ENCODE measurements around the gene LRCH4. TPM values are rescaled to one million over a fixed set of nuclear protein-coding genes. Genes with fewer than 3 reads are reported as not detected.

Gene LRCH4
- total RNA-seq, 1 donor from 2014 or later: 89.7 TPM

DNA sequence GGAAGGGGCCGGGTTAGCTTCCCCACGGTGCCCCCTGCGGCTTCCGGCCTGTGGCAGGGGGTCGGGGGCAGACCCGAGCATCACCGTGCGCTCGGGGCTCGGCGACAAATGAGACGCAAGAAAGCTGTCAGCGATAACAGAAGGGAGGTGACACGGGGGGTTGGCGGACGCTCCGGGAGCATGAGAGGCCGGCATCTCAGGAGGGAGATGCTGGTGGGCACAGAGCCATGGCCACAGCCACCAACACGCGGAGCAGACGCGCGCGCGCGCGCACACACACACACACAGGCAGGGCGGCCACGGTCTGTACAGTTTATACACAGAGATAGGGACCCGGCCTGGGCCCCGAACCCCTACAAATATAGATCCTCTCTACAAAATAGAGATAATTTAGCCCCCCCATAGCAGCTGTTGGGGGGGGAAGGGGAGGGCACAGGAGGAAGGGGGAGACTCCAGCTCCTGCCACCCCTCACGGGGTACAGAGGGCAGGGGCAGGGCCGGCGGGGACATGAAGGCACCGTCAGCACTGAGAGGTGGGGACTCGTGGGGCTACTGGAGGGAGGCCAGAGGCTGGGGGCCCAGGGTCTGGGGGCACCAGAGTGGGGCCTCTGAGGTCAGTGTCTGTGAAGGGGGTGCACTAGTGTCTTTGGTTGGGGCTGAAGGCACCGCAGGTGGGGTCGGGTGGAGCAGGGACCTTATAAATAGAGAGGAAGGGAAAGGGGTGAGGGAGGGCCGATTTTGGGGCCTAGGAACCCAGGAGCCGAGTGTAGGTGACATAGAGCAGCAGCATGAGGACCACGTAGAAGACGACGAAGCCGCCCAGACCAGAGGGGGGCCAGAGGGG lies 11.3 kb downstream of the LRCH4 start:
- H3K4me1 Mint-ChIP-seq (ENCODE audit: unreplicated experiment): peaks cover 4% of the 10 kb centered on the region
- peaks cover 12% of the 10 kb centered on the region for H3K36me3 Mint-ChIP-seq (ENCODE audit: low read depth, unreplicated experiment)
- DNase-seq (ENCODE audit: low spot score): no peak
- H3K9me3 Mint-ChIP-seq (ENCODE audit: unreplicated experiment): no peaks in the 10 kb centered on the region
- H3K27me3 Mint-ChIP-seq (ENCODE audit: unreplicated experiment): peaks cover 22% of the 10 kb centered on the region
- peak overlapping the region; percentile 36 for H3K27ac Mint-ChIP-seq (ENCODE audit: unreplicated experiment)
- TF ChIP-seq, protein P1, sequence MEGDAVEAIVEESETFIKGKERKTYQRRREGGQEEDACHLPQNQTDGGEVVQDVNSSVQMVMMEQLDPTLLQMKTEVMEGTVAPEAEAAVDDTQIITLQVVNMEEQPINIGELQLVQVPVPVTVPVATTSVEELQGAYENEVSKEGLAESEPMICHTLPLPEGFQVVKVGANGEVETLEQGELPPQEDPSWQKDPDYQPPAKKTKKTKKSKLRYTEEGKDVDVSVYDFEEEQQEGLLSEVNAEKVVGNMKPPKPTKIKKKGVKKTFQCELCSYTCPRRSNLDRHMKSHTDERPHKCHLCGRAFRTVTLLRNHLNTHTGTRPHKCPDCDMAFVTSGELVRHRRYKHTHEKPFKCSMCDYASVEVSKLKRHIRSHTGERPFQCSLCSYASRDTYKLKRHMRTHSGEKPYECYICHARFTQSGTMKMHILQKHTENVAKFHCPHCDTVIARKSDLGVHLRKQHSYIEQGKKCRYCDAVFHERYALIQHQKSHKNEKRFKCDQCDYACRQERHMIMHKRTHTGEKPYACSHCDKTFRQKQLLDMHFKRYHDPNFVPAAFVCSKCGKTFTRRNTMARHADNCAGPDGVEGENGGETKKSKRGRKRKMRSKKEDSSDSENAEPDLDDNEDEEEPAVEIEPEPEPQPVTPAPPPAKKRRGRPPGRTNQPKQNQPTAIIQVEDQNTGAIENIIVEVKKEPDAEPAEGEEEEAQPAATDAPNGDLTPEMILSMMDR (IDR thresholded peaks at IDR 0.05; ENCODE audit: unreplicated experiment): no peak
- no peak overlapping the region for H3K4me3 Mint-ChIP-seq (ENCODE audit: unreplicated experiment)

DNA sequence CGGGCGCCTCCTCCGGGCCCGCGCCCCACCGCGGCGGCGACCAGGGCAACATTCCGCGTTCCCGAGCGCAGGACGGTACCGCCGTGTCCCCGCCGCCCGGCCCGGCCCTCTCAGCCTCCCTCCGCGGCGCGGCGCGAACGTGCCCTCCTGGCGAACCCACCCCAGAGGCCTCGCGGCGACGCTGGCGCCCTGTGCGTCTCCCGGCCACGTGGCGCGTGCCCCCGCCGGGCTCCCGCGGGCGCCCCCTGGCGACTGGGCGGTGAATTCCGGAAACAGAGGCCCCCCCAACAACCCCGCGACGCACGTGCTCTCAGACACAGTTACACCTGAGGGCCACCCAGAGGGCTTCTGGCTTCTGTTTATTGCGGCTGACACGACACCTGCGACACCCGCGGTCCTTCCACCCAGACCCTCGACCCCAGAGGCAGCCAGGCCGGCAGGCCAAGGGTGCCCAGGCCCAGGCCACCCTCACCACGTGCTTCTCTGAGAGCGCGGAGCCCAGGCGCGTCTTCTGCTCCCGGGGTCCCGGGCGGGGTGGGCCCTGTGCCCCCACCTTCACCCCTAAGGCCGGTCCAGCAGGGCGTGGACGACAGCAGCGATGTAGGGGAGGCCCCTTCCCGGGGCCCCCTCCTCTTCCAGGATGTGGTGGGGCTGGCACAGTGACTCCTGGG lies 12.1 kb downstream of the LRCH4 start, which contains the start of gene SAP25:
Gene SAP25 (minus strand): TSS at position 210 of the 671 bp plus-strand sequence. CDS start 158 bp downstream, at position 52.
- no peaks in the 10 kb centered on the region for H3K9me3 Mint-ChIP-seq (ENCODE audit: unreplicated experiment)
- H3K27ac Mint-ChIP-seq (ENCODE audit: unreplicated experiment): no peak within 1 kb of the TSS
- DNase-seq (ENCODE audit: low spot score): peak; percentile 52
- peaks cover 11% of the 10 kb centered on the region for H3K4me1 Mint-ChIP-seq (ENCODE audit: unreplicated experiment)
- peaks cover 10% of the 10 kb centered on the region for H3K36me3 Mint-ChIP-seq (ENCODE audit: low read depth, unreplicated experiment)
- no peak within 1 kb of the TSS for H3K4me3 Mint-ChIP-seq (ENCODE audit: unreplicated experiment)
- peaks cover 28% of the 10 kb centered on the region for H3K27me3 Mint-ChIP-seq (ENCODE audit: unreplicated experiment)
- TF ChIP-seq, protein P1 (IDR thresholded peaks at IDR 0.05; ENCODE audit: unreplicated experiment): peak; percentile 58

DNA sequence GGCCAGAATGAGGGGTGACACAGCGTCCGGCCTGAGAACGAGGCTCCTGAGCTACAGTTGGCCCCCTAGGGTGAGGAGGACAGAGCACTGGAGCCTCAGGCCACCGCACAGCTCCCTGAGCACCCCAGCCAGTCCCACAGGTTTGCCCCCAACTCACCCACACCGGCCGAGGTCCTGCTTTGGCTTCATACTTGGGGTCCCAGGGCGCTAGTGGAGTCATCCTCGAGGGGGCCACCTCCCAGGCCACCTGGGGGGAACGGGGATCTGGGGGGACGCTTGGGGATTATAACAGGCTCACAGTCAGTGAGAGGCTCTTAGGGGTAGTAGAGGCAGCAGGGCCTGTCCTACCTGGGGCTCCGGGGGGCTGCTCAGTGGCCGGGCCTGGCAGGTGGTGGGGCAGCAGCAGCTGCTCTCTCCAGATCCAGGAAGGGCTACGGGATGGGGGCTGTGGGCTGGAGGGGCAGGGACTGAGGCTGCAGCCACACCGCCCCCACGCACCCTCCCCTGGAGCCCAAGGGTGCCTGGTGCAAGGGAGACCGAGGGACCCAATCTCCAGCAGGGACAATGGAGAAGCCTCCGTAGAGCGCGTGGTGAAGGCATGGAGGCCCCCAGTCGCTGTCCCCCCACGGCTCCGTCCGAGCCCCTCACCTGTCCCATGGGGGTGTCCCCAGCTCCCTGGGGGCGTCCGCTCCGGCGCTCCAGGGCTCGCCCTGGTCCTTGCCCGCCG lies 12.8 kb downstream of the LRCH4 start:
- TF ChIP-seq, protein P1 (IDR thresholded peaks at IDR 0.05; ENCODE audit: unreplicated experiment): no peak
- Mint-ChIP-seq H3K27ac (ENCODE audit: unreplicated experiment) (no peak overlapping the region), H3K4me3 (ENCODE audit: unreplicated experiment) (no peak overlapping the region), H3K36me3 (ENCODE audit: low read depth, unreplicated experiment) (peaks cover 9% of the 10 kb centered on the region), H3K9me3 (ENCODE audit: unreplicated experiment) (no peaks in the 10 kb centered on the region), H3K27me3 (ENCODE audit: unreplicated experiment) (peaks cover 30% of the 10 kb centered on the region), H3K4me1 (ENCODE audit: unreplicated experiment) (peaks cover 15% of the 10 kb centered on the region)
- DNase-seq (ENCODE audit: low spot score): no peak

DNA sequence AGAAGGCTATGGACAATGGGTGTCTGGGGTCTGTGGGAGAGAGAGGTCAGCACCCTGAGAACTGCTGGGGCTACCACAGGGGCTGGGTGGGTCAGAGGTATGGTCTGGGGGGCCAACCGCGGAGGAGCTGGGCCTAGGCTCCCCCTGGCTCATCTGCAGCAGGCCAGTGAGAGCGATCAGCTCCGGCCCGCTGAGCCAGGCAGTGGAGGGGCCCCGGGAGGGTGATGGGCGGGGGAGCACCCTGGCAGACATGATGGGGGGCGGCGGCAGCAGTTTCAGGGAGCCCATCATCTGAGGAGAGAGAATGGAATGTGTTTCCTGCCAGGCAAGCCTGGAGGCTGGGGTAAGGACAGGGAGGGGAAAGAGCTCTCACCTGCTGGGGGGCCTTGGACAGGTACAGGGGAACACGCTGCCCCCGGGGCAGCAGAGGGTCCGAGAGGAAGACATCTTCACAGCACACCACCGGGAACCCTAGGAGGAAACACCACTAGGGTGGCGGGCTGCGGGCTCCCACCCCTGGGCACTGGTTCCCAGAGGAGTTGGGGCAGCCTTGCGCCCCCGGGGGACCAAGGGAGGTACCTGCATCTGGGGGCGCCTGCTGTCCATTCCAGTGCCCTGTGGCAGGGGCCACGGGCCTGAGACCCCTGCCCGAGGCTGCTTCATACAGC lies 13.5 kb downstream of the LRCH4 start:
- Mint-ChIP-seq H3K4me1 (ENCODE audit: unreplicated experiment) (peaks cover 15% of the 10 kb centered on the region), H3K4me3 (ENCODE audit: unreplicated experiment) (peak overlapping the region; percentile 56), H3K27me3 (ENCODE audit: unreplicated experiment) (peaks cover 30% of the 10 kb centered on the region), H3K9me3 (ENCODE audit: unreplicated experiment) (no peaks in the 10 kb centered on the region), H3K36me3 (ENCODE audit: low read depth, unreplicated experiment) (peaks cover 9% of the 10 kb centered on the region), H3K27ac (ENCODE audit: unreplicated experiment) (no peak overlapping the region)
- DNase-seq (ENCODE audit: low spot score): no peak
- TF ChIP-seq, protein P1 (IDR thresholded peaks at IDR 0.05; ENCODE audit: unreplicated experiment): no peak
